Uterus (tissue), 4 donors: ENCODE results near the gene GRIK2. TPM values are rescaled to one million over a fixed set of nuclear protein-coding genes. Genes with fewer than 3 reads are reported as not detected.

Source experiments
- DNase-seq, 2 donors: peaks; one replicate each; pipeline ENCODE4 v3.0.0-alpha.2; 2019 to 2020
- H3K27ac ChIP-seq, 2 donors: fragments of 200-600 bp; sonication (generic); 1 replicate in 1 of 2; 2 replicates in 1 of 2; pipeline ENCODE4 v1.5.1; 2016 to 2018
- H3K27me3 ChIP-seq, 2 donors: fragments of 200-600 bp; sonication (generic); one replicate each; pipeline ENCODE4 v1.5.1; 2018 to 2019; ENCODE audit warnings: control low read depth in 1 of 2
- H3K36me3 ChIP-seq, 2 donors: fragments of 200-600 bp; sonication (generic); one replicate each; pipeline ENCODE4 v1.5.1; 2019; ENCODE audit warnings: control low read depth in 1 of 2
- H3K4me1 ChIP-seq, 2 donors: fragments of 200-600 bp; sonication (generic); one replicate each; pipeline ENCODE4 v1.5.1; 2018 to 2019; ENCODE audit warnings: control low read depth in 1 of 2
- H3K4me3 ChIP-seq, 2 donors: fragments of 200-600 bp; sonication (generic); 1 replicate in 1 of 2; 2 replicates in 1 of 2; pipeline ENCODE4 v1.5.1; 2018 to 2019; ENCODE audit warnings: mild to moderate bottlenecking in 1 of 2
- H3K9me3 ChIP-seq, 2 donors: fragments of 200-600 bp; sonication (generic); one replicate each; pipeline ENCODE4 v1.5.1; 2019; ENCODE audit warnings: control low read depth in 1 of 2
- POLR2A ChIP-seq, 2 donors: fragments of 450-650 bp; IDR thresholded peaks; one replicate each; pipeline ENCODE4 v1.6.1; 2016; ENCODE audit warnings: antibody characterized with exemption in 2 of 2, mild to moderate bottlenecking in 1 of 2, moderate library complexity in 1 of 2
- intact Hi-C: fragments of 100-400 bp; cut with DNase I; formaldehyde crosslinking; loops from one replicate; pipeline ENCODE4 v1.15.1; 2023; ENCODE audit warnings: low total_unique reads
- total RNA-seq, 4 donors: library from RNA; depleted of rRNA in 3 of 4; stranded (reverse); fragments of >200 nt in 3 of 4; gene quantifications; one replicate each; pipeline versions ENCODE4 v1.1.0 to v1.2.4, GENCODE V29; 2014 to 2023
- TF ChIP-seq, protein P1 (sequence below), 4 experiments: fragments of 200-600 bp in 2 of 4; fragments of 450-650 bp in 2 of 4; sonication (generic) in 2 of 4; IDR thresholded peaks; one replicate each; pipeline ENCODE4 v1.5.1; 2016 to 2019; ENCODE audit warnings: antibody characterized with exemption in 4 of 4, mild to moderate bottlenecking in 2 of 4, moderate library complexity in 1 of 4
- donor health status: DM: yes; HTN: yes; CAD: no.

The GRIK2 gene
- total RNA-seq, 4 donors from 2014 or later = 0.76 to 13.1 TPM; not detected in 2

DNA sequence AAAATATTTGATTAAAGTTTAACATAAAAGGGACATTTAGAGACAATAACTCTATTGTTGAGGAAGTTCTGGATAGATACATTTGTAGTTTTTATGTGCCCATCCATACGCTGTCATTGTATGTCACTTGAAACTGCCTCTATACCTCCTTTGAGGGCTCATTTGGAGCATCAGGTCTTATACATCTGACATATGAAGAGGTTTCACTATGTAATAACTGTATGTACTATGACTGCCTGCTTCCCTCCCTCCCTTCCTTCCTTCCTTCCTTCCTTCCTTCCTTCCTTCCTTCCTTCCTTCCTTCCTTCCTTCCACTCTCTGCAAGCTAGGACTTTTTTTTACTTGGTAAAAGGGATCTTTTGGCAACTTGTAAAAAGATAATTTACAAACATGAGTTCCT is 657.5 kb downstream of the GRIK2 start:
- Histone ChIP-seq H3K36me3 (no peaks in the 10 kb centered on the region), H3K27me3 (no peaks in the 10 kb centered on the region), H3K27ac (no peak overlapping the region), H3K4me3 (no peak overlapping the region), H3K4me1 (no peaks in the 10 kb centered on the region), H3K9me3 (no peaks in the 10 kb centered on the region)
- DNase-seq = no peak
- intact Hi-C loops = no loop called here
- TF ChIP-seq POLR2A (IDR thresholded peaks at IDR 0.05) = no peak
- TF ChIP-seq, protein P1, sequence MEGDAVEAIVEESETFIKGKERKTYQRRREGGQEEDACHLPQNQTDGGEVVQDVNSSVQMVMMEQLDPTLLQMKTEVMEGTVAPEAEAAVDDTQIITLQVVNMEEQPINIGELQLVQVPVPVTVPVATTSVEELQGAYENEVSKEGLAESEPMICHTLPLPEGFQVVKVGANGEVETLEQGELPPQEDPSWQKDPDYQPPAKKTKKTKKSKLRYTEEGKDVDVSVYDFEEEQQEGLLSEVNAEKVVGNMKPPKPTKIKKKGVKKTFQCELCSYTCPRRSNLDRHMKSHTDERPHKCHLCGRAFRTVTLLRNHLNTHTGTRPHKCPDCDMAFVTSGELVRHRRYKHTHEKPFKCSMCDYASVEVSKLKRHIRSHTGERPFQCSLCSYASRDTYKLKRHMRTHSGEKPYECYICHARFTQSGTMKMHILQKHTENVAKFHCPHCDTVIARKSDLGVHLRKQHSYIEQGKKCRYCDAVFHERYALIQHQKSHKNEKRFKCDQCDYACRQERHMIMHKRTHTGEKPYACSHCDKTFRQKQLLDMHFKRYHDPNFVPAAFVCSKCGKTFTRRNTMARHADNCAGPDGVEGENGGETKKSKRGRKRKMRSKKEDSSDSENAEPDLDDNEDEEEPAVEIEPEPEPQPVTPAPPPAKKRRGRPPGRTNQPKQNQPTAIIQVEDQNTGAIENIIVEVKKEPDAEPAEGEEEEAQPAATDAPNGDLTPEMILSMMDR (IDR thresholded peaks at IDR 0.05) = no peak

DNA sequence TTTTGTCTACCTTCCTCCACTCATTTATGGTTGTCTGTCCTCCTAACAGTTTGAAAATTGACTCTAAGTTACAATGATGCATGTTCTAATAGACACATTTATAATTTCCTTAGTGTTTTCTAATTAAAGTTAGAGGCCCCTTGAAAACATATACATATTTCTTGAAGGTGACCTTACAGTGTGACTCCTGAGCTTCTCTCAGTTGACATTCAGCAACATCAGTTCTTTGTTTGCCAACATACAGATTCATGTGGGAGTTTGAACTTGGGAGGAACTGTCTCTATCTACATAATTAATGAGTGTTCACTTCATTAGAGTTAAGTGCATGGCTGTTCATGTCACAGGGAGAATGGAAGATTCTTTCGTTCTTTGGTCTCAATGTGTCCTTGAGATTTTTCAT is 658.2 kb downstream of the GRIK2 start:
- Histone ChIP-seq H3K9me3 (no peaks in the 10 kb centered on the region), H3K27me3 (no peaks in the 10 kb centered on the region), H3K27ac (no peak overlapping the region), H3K4me3 (no peak overlapping the region), H3K36me3 (no peaks in the 10 kb centered on the region), H3K4me1 (no peaks in the 10 kb centered on the region)
- TF ChIP-seq POLR2A (IDR thresholded peaks at IDR 0.05) = no peak
- TF ChIP-seq, protein P1 (IDR thresholded peaks at IDR 0.05) = no peak
- intact Hi-C loops = no loop called here
- no peak for DNase-seq

DNA sequence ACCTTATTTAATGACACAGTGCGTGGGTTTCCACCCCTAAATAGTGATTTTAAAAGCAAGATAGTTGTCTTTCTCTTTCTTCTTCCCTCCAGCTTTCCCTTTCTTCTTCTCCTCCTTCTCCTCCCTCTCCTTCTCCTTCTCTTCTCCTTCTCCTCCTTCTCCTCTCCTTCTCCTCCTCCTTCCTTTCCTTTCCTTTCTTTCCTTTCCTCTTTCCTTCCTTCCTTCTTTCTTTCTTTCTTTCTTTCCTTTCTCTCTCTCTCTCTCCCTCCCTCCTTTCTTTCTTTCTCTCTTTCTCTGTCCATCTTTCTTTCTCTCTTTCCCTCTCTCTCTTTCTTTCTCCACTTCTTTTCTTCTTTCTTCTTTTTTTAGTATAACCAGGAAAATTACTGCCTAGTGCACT is 670.6 kb downstream of the GRIK2 start:
- Histone ChIP-seq H3K27ac (no peak overlapping the region), H3K4me3 (no peak overlapping the region), H3K9me3 (no peaks in the 10 kb centered on the region), H3K36me3 (no peaks in the 10 kb centered on the region), H3K4me1 (no peaks in the 10 kb centered on the region), H3K27me3 (no peaks in the 10 kb centered on the region)
- no peak for TF ChIP-seq POLR2A (IDR thresholded peaks at IDR 0.05)
- TF ChIP-seq, protein P1 (IDR thresholded peaks at IDR 0.05) = no peak
- DNase-seq = no peak
- intact Hi-C loops = no loop called here

DNA sequence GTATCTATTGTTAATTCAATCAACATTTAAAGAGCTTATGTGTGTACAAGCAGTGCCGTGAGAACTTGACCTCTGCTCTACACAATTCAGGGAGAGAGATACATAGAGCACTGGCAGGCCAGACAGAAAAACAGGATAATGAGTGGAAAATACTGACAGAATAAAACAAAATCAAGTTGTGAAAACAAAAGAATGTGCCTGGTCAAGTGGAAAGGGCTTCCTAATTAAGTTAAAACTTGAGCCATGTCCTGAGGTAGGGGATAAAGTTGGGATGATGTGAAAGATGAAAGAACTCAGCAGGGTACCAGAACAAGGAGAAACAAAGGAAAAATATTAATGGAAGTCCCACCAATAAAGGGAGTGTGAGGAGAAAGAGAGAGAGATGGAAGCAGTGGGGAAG is 672.8 kb downstream of the GRIK2 start:
- Histone ChIP-seq H3K27ac (no peak overlapping the region), H3K4me3 (no peak overlapping the region), H3K9me3 (no peaks in the 10 kb centered on the region), H3K4me1 (no peaks in the 10 kb centered on the region), H3K36me3 (no peaks in the 10 kb centered on the region), H3K27me3 (no peaks in the 10 kb centered on the region)
- DNase-seq = no peak
- TF ChIP-seq POLR2A (IDR thresholded peaks at IDR 0.05) = no peak
- TF ChIP-seq, protein P1 (IDR thresholded peaks at IDR 0.05) = no peak
- intact Hi-C loops = no loop called here

DNA sequence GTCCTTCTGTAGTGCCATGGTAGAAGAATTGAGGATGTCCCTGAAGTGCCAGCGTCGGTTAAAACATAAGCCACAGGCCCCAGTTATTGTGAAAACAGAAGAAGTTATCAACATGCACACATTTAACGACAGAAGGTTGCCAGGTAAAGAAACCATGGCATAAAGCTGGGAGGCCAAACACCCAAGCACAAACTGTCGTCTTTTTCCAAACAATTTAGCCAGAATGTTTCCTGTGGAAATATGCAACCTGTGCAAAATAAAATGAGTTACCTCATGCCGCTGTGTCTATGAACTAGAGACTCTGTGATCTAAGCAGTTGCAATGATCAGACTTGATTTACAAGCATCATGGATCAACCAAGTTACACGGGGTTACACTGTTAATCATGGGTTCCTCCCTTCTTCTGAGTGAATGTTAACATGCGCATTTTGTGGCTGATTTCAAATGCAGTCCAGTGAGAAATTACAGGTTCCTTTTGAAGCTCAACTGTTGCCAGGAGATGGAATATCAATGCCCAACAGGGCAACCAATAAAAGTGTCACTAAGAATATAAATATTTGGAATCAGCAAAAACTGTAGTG is 674.9 kb downstream of the GRIK2 start:
- no peak for TF ChIP-seq POLR2A (IDR thresholded peaks at IDR 0.05)
- TF ChIP-seq, protein P1 (IDR thresholded peaks at IDR 0.05) = no peak
- Histone ChIP-seq H3K36me3 (no peaks in the 10 kb centered on the region), H3K9me3 (no peaks in the 10 kb centered on the region), H3K27me3 (no peaks in the 10 kb centered on the region), H3K27ac (no peak overlapping the region), H3K4me1 (no peaks in the 10 kb centered on the region), H3K4me3 (no peak overlapping the region)
- intact Hi-C loops = no loop called here
- DNase-seq = no peak
